ENCODE results near the gene INIP.

DNA sequence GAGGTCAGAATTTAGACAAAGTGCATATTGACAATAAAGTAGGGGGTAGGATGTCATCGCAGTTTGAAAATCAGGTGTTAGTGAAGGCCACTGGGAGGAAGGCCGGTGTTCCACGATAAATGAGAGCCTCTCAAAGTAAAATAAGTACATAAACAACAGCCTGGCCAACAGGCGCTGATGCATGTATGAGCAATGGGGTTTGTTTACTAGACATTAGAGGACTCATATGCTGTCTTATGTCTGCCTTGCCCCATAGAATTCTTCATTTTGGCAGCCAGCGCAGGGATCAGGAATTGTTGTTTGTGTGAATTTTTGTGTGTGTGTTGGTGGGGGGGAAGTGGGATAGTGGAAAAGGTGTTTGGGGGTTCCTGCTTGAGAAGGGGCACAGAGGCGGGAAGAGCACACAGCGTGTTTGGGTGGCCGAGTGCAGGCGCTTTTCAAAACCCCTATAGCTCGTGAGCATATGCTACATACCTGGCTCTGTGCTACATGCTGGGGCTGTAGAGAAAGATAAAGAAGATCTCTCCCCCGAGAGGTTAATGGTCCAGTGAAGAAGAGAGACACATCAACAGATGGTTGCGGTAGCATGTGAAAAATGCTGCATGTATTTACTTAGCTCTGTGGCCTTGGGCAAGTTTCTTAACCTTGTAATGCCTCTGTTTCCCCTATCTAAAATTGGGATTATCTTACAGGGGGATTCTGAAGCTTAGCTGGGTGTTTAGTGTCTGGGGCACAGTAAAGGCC lies 44.2 kb upstream of the INIP start:
- TF ChIP-seq, protein P1, sequence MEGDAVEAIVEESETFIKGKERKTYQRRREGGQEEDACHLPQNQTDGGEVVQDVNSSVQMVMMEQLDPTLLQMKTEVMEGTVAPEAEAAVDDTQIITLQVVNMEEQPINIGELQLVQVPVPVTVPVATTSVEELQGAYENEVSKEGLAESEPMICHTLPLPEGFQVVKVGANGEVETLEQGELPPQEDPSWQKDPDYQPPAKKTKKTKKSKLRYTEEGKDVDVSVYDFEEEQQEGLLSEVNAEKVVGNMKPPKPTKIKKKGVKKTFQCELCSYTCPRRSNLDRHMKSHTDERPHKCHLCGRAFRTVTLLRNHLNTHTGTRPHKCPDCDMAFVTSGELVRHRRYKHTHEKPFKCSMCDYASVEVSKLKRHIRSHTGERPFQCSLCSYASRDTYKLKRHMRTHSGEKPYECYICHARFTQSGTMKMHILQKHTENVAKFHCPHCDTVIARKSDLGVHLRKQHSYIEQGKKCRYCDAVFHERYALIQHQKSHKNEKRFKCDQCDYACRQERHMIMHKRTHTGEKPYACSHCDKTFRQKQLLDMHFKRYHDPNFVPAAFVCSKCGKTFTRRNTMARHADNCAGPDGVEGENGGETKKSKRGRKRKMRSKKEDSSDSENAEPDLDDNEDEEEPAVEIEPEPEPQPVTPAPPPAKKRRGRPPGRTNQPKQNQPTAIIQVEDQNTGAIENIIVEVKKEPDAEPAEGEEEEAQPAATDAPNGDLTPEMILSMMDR (IDR thresholded peaks at IDR 0.05) = no peak
- TF ChIP-seq EP300 (IDR thresholded peaks at IDR 0.05) = no peak
- no peak for TF ChIP-seq POLR2A (IDR thresholded peaks at IDR 0.05)
- TF ChIP-seq POLR2AphosphoS5 (IDR thresholded peaks at IDR 0.05) = no peak

All from gastroesophageal sphincter (tissue), 3 donors.